ENCODE results near the gene MRPS33. TPM values are rescaled to one million over a fixed set of nuclear protein-coding genes. Genes with fewer than 3 reads are reported as not detected.

The MRPS33 gene
- total and polyA plus RNA-seq, 2 of the 8 experiments (the other 6 are each of a cell fraction or from before 2014, with no cell fraction given), result 22.9 to 62.6 TPM

GRCh38 chr7:141012696-141013344, 1.9 kb downstream of the MRPS33 start (continued):
- no peak for TF ChIP-seq SP2 (IDR thresholded peaks at IDR 0.05; ENCODE audit: low read length)

All from H1 (cell line).